GM18511 (cell line): Measurements from ENCODE around the gene PRPF31.

Source experiments
- ATAC-seq: cut with Tn5 transposase; IDR thresholded peaks from one replicate; pipeline ENCODE4 v1.9.1; 2021; ENCODE audit warnings: mild to moderate bottlenecking, moderate library complexity; ENCODE audit not compliant: unreplicated experiment

The PRPF31 gene

DNA sequence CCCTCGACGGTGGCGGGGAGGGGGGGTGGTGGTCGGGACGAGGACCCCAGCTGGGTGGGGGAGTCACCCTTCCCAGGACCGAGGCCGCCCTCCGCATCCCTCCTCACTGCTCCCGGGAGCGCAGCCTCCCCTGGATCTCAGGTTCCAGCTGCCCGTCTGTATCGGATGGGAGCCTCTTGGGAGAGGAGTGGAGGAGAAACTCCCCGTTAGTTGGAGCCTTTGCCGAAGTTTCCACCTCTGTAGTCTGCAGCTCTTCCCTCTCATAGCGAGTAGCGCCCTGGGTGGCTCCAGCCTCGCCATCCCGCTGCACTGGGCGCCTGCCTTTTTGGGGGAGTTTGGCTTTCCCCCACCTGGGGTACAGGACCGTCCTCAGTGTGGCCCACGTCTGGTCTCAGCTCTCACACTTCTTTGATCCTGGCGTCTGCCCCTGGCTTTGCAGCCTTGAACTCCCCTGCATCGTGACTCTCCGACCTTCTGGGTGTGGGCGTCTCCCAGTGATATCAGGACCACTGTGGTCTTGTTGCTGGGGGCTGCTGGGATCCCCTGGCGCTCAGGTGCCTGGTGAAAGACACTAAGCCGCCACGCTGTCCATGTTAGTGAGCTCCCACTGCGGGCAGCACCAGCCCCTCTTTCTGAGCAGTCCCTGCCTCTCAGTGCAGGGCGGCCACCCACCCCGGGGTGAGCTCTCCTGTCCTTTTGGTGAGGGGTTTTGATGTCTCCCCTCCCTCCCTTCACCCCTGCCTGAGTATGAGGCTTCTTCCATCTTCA lies 23.1 kb downstream of the PRPF31 start:
- no peak for ATAC-seq

DNA sequence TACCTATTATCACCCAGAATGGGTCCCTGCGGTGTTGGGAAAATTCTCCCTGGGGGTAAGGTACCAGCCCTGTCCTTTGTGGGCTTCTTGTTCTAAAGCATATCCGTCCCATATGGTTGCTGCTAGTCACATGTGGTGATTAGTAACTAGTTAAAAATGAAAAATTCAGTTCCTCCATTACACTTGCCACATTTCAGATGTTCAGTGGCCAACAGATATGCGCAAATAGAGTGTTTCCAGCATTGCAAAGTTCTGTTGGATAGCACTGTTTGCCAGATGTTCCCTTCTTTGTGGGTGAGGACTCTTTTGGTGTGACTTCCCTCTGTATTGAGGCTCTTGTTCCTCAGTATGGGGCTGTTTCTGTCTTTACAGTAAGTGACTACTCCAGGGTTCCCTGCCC lies 25.8 kb downstream of the PRPF31 start:
- ATAC-seq = no peak

DNA sequence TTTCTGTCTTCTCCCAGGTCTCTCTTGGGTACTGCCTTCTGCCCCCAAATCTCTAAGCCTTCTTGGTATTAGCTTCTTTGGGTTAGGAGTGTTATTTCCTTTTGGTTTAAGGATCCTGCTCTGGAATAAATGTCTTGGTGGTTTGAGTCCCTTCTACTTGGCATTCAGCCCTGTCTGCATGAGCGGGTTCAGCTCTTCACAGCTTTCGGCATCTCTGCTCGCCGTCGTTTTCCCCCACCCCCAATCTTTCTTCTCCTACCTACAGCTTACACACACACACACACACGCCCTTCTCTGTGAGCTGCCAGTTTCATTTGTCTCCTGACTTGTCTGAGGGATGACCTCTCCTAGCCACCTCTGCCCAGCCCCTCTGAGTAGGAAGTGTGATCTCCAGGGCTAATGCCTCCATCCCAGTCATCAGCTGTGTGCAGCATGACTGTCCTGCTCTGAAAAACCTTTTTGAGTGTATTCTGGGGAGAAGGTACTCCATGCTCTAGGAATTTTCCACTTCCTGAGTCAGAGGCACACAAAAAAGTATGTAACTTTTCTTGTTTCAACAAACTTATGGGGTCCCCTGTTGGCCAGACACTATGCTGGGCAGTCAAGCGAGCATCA lies 26.7 kb downstream of the PRPF31 start:
- no peak for ATAC-seq

DNA sequence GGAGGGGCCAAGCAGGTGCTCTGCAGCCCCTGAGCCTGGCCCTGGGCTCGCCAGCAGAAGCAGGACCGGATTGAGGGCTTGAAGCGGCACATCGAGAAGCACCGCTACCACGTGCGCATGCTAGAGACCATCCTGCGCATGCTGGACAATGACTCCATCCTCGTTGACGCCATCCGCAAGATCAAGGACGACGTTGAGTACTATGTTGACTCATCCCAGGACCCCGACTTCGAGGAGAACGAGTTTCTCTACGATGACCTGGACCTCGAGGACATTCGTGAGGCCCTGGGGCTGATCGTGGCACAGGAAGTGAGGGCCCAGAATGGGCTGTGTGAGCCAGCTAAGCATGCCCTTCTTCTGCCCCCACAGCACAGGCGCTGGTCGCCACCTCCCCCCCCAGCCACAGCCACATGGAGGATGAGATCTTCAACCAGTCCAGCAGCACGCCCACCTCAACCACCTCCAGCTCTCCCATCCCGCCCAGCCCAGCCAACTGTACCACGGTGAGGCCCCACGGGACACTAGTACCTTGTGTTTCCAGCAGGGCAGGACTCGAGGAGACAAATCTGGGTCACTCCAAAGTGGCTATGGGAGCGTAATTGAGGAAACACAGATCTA lies 30.1 kb downstream of the PRPF31 start:
- no peak for ATAC-seq

DNA sequence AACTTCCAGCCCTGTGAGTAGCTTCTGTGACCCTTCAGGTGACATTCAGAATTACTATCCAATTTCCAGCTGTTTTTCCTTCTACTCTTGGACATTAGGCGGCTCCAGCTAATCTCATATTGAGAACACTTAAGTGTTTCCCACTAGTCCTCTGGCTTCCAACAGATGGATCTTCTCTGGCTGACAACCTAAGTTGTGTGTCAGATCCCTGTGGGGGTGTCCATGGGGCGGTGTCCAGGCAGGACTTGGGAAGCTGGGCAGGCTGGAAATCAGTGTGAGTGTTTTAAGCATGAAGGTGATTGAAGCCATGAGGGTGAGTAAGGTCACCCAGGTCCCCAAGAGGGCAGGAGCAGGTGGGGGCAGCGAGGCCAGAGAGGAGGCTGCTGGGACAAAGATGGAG lies 32.1 kb downstream of the PRPF31 start:
- no peak for ATAC-seq

DNA sequence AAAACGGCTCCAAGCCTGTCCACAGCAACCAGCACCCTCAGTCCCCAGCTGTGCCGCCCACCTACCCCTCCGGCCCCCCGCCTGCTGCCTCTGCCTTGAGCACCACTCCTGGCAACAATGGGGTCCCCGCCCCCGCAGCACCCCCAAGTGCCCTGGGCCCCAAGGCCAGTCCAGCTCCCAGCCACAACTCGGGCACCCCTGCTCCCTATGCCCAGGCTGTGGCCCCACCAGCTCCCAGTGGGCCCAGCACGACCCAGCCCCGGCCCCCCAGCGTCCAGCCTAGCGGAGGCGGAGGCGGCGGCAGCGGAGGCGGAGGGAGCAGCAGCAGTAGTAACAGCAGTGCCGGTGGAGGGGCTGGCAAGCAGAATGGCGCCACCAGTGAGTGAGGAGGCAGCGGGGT lies 32.6 kb downstream of the PRPF31 start:
- ATAC-seq = no peak

DNA sequence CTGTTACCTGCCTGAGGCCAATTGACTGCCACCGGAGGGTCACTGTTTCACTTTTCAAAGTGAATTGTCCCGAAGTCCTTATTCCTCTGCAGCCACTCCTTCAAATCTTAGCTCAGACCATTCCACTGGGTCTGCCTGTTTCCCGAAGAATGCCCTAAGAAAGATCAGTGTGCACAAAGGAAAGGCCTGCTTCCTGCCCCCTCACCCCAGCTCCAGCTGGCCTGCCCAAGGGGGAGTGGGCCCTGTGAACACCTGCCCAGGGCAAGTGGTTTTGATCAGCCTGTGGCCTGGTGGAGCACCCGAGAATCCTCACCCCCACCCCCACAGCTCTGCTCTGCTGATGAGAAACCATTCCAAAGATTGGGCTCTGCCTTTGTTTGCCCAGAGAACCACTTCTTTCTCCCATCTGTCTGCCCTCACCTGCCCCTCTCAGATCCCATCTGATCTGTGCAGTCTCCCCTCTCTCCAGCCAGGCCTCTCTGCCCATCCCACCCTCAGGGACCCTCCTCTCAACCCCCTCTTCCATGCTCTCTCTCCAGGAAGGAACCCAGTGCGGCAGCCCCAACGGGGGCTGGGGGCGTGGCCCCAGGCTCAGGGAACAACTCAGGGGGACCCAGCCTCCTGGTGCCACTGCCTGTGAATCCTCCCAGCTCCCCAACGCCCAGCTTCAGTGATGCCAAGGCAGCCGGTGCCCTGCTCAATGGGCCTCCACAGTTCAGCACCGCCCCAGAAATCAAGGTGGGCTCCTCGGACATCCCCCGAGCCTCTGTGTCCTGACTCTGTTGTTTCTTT lies 33.7 kb downstream of the PRPF31 start:
- no peak for ATAC-seq

DNA sequence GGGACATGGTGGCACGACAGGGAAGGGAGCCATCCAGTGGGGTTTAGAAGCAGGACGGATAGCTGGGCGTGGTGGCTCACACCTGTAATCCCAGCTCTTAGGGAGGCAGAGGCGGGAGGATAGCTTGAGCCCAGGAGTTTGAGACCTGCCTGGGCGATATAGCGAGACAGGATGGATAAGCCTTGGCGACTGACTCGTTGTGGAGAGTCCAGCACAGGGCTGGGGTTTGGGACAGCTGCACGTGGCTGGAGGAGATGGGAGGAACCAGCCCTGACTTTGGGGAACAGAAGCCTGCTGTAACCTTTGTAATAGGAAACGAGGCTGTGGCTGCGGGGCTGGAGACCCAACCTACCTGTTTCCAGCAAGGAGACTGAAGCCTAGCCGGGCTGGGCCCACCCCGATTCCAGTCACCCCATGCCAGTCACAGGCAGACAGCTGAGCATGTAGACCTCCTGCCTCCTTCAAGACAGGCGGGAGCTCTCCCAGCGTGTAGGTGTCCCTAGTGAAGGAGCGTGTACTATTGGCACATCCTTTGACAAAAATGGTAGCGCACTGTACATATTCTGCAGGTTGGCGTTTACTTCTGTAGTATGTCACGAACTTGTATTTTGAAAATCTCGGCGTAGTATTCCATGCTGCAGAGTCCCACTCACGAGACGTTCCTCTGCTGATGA lies 35.9 kb downstream of the PRPF31 start:
- no peak for ATAC-seq

DNA sequence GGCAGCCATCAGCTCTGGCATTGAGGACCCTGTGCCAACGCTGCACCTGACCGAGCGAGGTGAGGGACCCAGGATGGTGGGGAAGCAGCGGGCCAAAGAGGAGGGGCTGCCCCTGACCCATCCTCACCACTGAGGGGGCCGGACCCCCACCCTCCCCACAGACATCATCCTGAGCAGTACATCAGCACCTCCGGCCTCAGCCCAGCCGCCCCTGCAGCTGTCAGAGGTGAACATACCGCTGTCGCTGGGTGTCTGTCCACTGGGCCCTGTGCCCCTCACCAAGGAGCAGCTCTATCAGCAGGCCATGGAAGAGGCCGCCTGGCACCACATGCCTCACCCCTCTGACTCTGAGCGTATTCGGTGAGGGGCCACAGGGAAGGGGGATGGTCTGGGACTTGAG lies 36.7 kb downstream of the PRPF31 start:
- ATAC-seq = no peak

DNA sequence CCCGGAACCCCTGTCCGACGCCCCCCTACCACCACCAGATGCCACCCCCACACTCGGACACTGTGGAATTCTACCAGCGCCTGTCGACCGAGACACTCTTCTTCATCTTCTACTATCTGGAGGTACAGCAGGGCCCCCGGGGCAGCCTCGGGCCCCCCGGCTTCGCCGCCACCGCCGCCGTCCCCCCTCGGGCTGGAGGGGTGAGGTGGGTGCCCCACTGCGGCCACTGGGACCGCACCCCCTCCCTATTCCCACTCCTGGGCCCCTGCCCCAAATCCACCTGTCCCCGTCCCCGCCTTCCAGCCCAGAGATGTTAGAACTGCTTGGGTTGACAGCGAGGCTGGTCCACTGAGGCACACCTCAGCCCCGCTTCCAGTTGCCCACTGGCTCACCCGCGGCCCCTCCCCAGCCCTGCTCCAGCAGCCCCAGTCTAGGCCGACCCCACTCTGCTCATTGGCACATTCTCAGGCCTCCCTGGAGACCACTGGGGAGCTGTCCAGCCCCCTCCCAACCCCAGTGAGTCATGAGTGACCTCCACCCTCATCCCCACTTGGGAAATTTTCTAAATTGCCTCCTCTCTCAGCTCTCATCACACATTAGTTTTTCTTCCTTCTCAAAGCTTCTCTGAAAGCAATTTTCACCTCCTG lies 37.4 kb downstream of the PRPF31 start:
- ATAC-seq = no peak

DNA sequence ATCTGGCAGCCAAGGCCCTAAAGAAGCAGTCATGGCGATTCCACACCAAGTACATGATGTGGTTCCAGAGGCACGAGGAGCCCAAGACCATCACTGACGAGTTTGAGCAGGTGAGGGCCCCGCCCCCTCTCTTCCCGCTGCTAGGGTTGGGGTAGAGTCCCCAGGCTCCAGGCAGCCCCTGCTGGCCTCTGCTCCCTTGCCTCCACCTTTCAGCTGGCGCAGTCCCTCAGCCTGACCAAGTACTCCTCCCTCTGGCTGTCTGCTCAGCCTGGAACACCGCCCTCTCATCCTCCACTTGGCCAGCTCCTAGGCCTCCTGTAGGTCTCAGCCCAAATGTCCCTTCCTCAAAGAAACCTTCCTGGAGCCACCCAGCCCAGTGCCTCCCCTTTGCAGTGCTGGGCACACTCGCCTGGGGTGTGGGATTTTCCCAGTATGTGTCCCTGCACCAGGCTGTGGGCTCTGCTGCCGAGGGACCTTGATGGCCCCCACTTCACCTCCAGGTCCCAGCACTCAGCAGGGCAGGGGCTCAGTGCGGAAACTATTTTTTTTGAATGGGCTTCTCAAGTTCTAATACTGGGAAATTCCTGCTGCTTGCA lies 38.3 kb downstream of the PRPF31 start:
- ATAC-seq = no peak

DNA sequence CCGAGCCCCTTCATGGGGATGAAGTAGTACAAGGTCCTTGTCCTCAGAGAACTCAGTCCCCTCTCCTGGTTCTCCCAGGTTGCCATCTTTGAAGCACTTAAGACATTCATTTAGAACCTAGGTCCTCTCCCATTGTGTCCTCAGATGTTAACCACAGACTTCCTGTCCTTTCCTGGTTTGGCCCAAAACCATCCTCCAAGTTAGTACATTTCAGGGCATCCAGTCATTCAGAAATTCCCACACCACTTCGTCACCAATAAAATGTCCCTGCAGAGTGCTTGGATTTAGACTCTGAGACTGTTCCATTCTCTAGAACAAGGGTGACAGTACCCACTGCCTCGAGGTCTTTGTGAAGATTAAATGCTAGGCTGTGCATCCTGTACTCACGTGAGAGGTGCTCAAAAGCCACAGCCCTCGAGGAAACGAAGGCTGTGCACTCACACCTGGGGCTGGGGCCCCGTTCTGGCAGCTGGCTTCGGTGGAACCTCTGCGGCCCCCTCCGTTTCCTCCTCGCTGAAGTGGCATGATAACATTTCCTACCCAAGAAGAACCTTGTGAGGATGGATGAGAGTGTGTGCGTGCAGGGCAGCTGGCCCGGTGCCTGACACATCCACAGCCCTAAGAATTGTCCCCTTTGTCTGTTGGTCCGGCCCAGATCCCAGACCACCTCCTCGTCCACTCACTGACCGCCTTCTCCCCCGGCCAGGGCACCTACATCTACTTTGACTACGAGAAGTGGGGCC lies 39.2 kb downstream of the PRPF31 start:
- ATAC-seq = no peak

DNA sequence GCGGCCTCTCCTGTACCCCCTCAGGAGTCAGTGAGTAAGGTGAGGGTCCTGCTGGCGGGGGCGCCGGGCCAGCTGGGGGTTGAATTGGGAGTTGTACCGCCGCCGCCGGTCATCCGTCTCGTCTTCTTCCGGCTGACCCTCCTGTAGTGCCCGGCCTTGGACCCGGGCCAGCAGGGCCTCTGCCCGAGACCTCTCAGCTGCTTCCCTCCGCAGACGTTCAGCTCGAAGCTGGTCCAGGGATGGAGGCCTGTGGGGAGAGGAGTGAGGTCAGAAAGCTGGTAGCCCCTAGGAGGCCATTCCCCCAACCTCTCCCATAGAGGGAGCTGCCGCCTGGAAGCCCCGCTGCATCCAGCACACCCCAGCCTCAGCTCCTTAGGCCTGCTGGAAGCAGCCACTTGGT lies 40.1 kb downstream of the PRPF31 start:
- ATAC-seq = no peak

DNA sequence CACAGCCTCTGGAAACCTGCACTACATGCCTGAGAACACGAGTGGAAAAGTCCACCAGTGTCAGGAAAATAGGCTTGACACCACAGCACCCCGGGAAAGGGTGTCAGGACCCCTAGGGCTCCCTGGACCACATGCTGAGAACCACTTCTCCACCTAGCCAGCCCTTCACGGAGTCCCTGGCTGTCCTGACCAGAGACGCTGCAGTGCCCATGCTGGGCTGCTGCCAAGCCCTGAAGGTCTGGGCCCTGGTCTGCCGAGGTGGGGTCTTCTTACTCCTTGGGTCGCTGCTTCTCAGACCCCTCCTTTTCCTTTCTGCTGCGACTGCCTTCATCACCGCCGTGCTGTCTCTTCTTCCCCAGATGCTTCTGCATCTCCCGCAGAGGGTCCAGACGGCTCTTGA lies 40.9 kb downstream of the PRPF31 start:
- ATAC-seq = no peak

DNA sequence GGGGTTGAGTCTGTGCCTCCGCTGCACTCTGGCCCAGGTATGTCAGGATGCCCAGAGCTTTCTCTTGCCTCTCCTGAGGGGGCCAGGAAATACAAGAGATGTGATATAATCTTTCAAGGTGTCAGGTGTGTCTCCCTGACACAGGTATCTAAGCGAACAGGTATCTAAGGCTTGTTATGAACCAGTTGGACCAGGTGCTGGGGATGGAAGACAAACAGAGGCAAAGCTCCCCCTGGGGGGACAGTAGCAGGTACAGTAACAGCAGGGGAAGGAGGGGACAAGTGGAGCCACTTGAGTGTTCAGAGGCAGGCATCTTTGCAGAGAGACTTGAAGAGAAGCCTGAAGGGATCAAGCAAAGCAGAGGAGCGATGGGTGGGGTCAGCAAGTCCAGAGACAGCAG lies 41.4 kb downstream of the PRPF31 start:
- ATAC-seq = no peak

DNA sequence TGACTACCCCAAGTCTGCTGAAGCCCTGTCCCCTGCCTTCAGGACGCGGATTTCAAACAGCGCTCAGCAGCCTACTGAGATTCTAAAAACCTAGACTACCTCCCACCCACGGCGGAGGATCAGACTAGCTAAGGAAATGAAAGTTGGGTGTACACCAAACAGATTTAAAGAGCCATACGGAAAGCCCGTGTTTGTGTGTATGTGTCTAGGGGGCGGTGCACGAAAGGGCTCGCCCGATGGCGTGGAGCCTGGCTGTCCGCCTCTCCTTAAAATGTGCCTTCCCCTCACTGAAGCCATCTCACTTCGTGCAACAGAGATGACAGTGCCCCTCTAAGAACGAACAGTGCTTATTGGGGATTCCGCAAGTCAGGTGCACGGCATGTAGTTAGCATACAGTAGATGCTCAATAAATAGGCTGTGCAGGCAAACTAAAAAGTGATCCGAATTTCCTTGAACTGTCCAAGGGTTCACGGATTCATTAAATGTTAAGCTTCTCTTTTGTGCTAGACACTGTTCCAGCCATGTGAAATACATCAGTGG lies 43.3 kb downstream of the PRPF31 start:
- ATAC-seq = no peak

DNA sequence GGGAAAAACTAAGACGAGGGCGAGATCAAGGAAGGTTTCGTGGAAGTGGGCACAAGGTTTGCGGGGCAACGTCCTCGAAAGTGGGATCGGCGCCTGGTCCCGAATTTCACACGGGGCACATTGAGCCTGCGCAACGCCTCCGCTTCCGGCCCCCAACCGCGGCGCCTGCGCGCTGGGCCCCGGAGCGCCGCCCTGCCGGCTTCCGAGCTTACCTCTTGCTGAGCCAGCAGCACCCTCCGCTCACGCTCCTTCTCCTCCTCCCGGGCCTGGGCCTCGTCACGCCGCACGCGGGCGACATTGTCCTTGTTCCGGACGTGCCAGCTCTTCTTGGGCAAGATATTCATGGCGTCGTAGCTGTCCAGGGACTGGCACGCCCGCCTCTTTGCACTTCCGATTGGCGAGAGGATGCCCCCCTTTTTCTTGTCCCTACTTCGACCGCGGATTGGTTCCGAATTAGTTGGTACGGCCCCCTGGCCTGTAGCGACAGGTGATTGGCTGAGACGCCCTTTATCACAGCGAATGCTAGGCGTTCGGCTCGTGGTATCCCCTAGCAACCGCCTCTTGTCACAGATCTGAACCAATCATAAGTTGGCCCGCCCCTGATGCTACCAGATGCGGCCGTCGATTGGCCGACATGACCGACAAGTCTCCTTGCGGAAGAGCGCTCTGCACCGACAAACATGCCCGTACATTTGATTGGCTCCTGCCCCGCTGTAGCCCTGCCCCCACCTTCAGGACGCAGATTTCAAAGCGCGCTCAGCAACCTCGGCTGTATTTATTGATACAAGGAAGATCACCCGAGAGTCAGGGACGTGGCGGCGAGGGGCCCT lies 44.0 kb downstream of the PRPF31 start, which contains the start of gene LENG1:
Gene LENG1, minus strand, starts transcription at position 370 of the 830 bp plus-strand sequence. Its CDS starts 26 bp downstream, at position 344.
- ATAC-seq = peak; percentile 91

DNA sequence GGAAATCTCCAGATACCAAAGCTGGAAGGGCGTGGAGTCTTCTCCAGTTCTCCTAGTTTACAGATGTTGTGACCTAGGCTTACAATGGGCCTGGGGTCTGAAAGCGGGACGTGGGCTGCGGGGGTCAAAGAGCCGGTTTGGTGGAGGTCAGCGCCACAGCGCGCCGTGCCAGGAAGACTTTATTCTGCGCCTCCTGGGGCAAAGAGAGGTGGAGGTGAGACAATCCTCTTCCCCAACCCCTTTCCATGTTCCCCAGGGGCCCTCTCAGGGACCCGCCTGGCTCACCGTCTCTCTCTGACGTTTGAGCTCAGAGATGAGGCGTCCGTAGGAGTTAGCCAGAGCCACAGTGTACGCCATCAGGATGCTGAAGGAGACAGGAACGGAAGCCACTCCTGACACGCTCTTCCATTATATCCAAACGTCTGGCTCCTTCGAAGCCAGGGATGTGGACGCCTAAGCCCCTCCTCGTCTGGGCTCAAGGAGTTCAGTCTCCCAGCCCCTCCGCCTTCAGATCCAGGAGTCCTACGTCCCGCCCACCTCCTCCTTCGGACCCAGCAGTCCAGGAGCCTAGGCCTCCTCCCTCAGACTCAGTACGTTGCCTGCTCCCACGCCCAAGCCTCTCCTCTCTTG lies 44.7 kb downstream of the PRPF31 start:
- ATAC-seq = no peak
